DOHH2 (cell line): Measurements from ENCODE around the gene PAQR5.

Experiments used
- H3F3A ChIP-seq: fragments of 200-600 bp; sonication (generic), shearing (Covaris generic); 2 replicates; pipeline ENCODE4 v1.6.0; 2016; ENCODE audit warnings: antibody characterized with exemption, mild to moderate bottlenecking; ENCODE audit not compliant: control insufficient read depth, insufficient read depth
- H3K27ac ChIP-seq: fragments of 200-600 bp; sonication (generic); 2 replicates; pipeline ENCODE4 v1.5.1; 2014; ENCODE audit warnings: low read depth, mild to moderate bottlenecking, low read length, moderate library complexity
- H3K27me3 ChIP-seq: fragments of 200-600 bp; sonication (generic); 2 replicates; pipeline ENCODE4 v1.6.1; 2014; ENCODE audit warnings: mild to moderate bottlenecking, low read length, mixed read lengths; ENCODE audit not compliant: control insufficient read depth
- H3K36me3 ChIP-seq: fragments of 200-600 bp; sonication (generic); 2 replicates; pipeline ENCODE4 v1.6.1; 2014; ENCODE audit warnings: mild to moderate bottlenecking, low read length, moderate library complexity, mixed read lengths; ENCODE audit not compliant: control insufficient read depth
- H3K4me1 ChIP-seq: fragments of 200-600 bp; sonication (generic); 2 replicates; pipeline ENCODE4 v1.6.1; 2014; ENCODE audit warnings: mild to moderate bottlenecking, low read length, mixed read lengths; ENCODE audit not compliant: control insufficient read depth
- H3K4me2 ChIP-seq: fragments of 200-600 bp; sonication (generic); 2 replicates; pipeline ENCODE4 v1.6.0; 2014; ENCODE audit warnings: mild to moderate bottlenecking, low read length, moderate library complexity
- H3K4me3 ChIP-seq: fragments of 200-600 bp; sonication (generic); 2 replicates; pipeline ENCODE4 v1.5.1; 2014; ENCODE audit warnings: mild to moderate bottlenecking, low read length, mixed read lengths
- H3K79me2 ChIP-seq: fragments of 200-600 bp; sonication (generic); 2 replicates; pipeline ENCODE4 v1.6.1; 2014; ENCODE audit warnings: mild to moderate bottlenecking, low read length, mixed read lengths; ENCODE audit not compliant: control insufficient read depth
- H3K9me2 ChIP-seq: fragments of 200-600 bp; sonication (generic); replicated peaks from 2 replicates; pipeline ENCODE4 v1.6.1; 2014; ENCODE audit warnings: mild to moderate bottlenecking, low read length, mixed read lengths; ENCODE audit not compliant: control insufficient read depth
- H3K9me3 ChIP-seq: fragments of 200-600 bp; sonication (generic); 2 replicates; pipeline ENCODE4 v1.6.1; 2014; ENCODE audit warnings: antibody characterized with exemption, low read length, mixed read lengths; ENCODE audit not compliant: control insufficient read depth, insufficient read depth
- H4K20me1 ChIP-seq: fragments of 200-600 bp; sonication (generic); 2 replicates; pipeline ENCODE4 v1.6.0; 2014; ENCODE audit warnings: low read depth, mild to moderate bottlenecking, antibody characterized with exemption, low read length, moderate library complexity; ENCODE audit not compliant: control insufficient read depth, insufficient read depth
- EZH2phosphoT487 ChIP-seq: fragments of 200-600 bp; sonication (generic); IDR thresholded peaks from 2 replicates; pipeline ENCODE4 v1.6.1; 2017; ENCODE audit warnings: borderline replicate concordance, mild to moderate bottlenecking, antibody characterized with exemption, low read length, moderate library complexity, mixed read lengths
- TF ChIP-seq, protein P1 (sequence below): fragments of 200-600 bp; sonication (generic); IDR thresholded peaks from one replicate; pipeline ENCODE4 v1.5.1; 2014; ENCODE audit warnings: antibody characterized with exemption, mild to moderate bottlenecking, low read depth, low read length; ENCODE audit not compliant: poor library complexity, severe bottlenecking

The PAQR5 gene

DNA sequence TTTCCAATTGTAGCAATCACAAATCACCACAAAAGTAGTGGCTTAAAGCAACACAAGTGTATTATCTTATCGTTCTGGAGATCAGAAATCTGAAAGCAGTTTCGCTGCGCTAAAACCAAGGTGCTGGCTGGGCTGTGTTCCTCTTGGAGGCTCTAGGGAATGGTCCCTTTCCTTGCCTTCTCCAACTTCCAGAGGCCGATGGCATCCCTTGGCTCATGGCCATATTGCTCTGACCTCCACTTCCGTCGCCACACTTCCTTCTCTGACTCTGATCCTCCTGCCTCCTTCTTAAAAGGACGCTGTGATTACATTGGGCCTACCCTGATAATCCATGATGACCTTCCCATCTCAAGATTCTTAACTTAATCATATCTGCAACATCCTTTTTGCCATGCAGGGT, 10.7 kb upstream of the PAQR5 start:
- Histone ChIP-seq H3K4me1 (no peaks in the 10 kb centered on the region), H3K36me3 (no peaks in the 10 kb centered on the region), H3K27me3 (no peaks in the 10 kb centered on the region; the same call in 1 of the 2 replicates), H3K9me3 (no peaks in the 10 kb centered on the region), H3K27ac (no peak overlapping the region), H3K4me2 (no peak overlapping the region), H3K9me2 (no peaks in the 10 kb centered on the region), H3K79me2 (no peaks in the 10 kb centered on the region), H4K20me1 (0 out of 2 replicates have a peak, but pooled peaks cover 3% of the 10 kb centered on the region), H3K4me3 (no peak overlapping the region), H3F3A (no peaks in the 10 kb centered on the region)
- no peak for TF ChIP-seq EZH2phosphoT487
- TF ChIP-seq, protein P1, sequence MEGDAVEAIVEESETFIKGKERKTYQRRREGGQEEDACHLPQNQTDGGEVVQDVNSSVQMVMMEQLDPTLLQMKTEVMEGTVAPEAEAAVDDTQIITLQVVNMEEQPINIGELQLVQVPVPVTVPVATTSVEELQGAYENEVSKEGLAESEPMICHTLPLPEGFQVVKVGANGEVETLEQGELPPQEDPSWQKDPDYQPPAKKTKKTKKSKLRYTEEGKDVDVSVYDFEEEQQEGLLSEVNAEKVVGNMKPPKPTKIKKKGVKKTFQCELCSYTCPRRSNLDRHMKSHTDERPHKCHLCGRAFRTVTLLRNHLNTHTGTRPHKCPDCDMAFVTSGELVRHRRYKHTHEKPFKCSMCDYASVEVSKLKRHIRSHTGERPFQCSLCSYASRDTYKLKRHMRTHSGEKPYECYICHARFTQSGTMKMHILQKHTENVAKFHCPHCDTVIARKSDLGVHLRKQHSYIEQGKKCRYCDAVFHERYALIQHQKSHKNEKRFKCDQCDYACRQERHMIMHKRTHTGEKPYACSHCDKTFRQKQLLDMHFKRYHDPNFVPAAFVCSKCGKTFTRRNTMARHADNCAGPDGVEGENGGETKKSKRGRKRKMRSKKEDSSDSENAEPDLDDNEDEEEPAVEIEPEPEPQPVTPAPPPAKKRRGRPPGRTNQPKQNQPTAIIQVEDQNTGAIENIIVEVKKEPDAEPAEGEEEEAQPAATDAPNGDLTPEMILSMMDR = no peak

DNA sequence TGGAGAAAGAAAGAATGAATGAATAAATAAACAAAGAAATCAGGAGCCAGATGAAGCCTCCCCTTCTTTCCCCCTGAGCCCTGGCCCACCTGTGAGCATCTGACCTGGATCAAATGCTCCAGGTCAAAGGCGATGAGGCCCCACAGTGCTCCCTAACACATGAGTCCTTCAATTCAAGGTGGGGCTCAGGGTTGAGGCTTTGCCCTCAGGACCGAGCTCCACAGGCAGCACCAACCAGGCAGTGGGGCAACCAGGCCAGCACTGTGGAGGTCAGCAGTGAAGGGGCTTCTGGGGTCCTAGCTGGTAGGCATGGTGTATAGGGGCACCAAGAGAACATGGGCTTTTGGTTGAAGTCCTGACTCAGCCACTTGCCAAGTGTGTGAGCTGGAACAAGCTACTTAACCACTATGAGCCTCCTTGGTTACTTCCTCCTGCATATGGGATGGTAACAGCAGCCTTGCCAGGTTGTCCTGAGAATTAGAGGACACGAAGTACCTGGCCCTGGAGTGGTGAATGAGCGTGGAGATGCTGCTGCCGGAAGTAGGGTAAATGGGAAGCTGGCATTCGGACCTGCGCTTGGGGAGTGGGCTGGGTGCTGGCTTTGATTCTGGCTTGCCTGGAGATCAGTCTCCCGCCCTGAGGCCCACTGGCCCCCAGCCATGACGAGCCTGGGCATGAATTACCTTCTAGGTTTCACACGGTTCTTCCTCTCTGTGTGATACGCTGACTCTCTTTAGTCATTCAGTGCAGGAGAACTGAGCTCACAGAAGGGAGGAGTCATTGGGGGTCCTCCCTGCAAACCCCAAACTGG, 10.0 kb upstream of the PAQR5 start:
- TF ChIP-seq, protein P1 = no peak
- TF ChIP-seq EZH2phosphoT487 = no peak
- no peak overlapping the region for H3K27ac ChIP-seq
- H3K9me2 ChIP-seq = no peaks in the 10 kb centered on the region
- H3K4me3 ChIP-seq = no peak overlapping the region
- H3K4me1 ChIP-seq = no peaks in the 10 kb centered on the region
- no peaks in the 10 kb centered on the region for H3K79me2 ChIP-seq
- H3K9me3 ChIP-seq = no peaks in the 10 kb centered on the region
- no peaks in the 10 kb centered on the region for H3F3A ChIP-seq
- H3K36me3 ChIP-seq = no peaks in the 10 kb centered on the region
- H3K4me2 ChIP-seq = no peak overlapping the region
- 0 out of 2 replicates have a peak, but pooled peaks cover 3% of the 10 kb centered on the region for H4K20me1 ChIP-seq
- no peaks in the 10 kb centered on the region; the same call in 1 of the 2 replicates for H3K27me3 ChIP-seq

DNA sequence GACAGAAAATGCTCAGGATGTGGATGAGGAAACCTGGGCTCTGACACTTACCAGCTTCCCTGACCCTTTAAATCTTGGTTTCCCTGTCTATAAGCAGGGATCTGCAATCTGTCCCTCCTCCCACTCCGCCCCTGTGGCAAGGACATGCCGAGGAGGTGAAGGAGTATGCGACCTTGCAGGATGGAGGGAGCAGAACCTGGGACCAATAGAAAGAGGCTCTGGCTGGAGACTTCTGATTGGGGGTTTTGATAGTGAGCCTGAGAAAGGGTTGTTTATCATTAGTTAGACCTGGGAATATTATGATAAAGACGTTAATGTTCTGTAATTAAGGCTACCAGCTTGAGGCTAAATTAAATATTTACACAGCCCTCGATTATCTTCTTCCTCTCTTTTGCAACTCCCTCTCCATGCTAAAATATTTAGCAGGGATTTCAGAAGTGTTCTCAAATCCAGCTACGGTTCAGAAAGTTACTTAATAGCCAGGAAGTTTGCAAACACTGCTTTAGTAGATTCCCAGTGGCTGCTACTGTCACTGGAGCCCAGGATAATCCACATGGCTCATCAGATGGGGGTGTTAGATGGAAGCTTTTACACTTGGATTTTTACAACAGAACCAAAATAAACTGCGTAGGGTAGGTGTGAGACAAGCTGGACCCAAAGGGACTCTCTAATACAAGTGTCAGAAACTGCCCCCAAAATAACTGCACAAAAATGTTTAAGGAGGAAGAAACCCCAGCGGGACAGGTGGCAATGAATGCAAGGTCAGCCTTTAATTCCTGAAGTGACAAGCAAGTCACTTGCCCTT, 9.2 kb upstream of the PAQR5 start:
- Histone ChIP-seq H3K27me3 (no peaks in the 10 kb centered on the region; the same call in 1 of the 2 replicates), H3K9me2 (no peaks in the 10 kb centered on the region), H3K79me2 (no peaks in the 10 kb centered on the region), H3K9me3 (no peaks in the 10 kb centered on the region), H3K4me1 (no peaks in the 10 kb centered on the region), H3K36me3 (no peaks in the 10 kb centered on the region), H3K4me3 (no peak overlapping the region), H4K20me1 (0 out of 2 replicates have a peak, but pooled peaks cover 3% of the 10 kb centered on the region), H3F3A (no peaks in the 10 kb centered on the region), H3K4me2 (no peak overlapping the region), H3K27ac (no peak overlapping the region)
- no peak for TF ChIP-seq EZH2phosphoT487
- TF ChIP-seq, protein P1 = no peak
